Right lobe of liver (tissue), 4 donors: ENCODE results near the gene FAM78B.

Source experiments
- CTCF ChIP-seq, 4 donors: fragments of 200-600 bp in 3 of 4; fragments of 450-650 bp in 1 of 4; IDR thresholded peaks; one replicate each; pipeline versions ENCODE4 v1.5.1 to v1.8.0; 2016 to 2022; ENCODE audit warnings: antibody characterized with exemption in 4 of 4, mild to moderate bottlenecking in 2 of 4
- POLR2A ChIP-seq: fragments of 450-650 bp; IDR thresholded peaks from one replicate; pipeline ENCODE4 v1.6.1; 2017; ENCODE audit warnings: antibody characterized with exemption, mild to moderate bottlenecking
- donor health status: DM: no; HTN: no; CAD: no.
- donor health status: DM: no; HTN: no; CAD: no.
- donor health status: DM: no; HTN: yes; CAD: no.

- no peak for TF ChIP-seq CTCF (IDR thresholded peaks at IDR 0.05)
- TF ChIP-seq POLR2A: no peak
Observed at GRCh38 chr1:166079276-166079675, 87.5 kb downstream of the FAM78B start.
